Activated CD4-positive, alpha-beta memory T cell treated with anti-CD3 and anti-CD28 coated beads for 36 hours (primary cell): ENCODE measurements around the gene MFGE8. TPM values are rescaled to one million over a fixed set of nuclear protein-coding genes. Genes with fewer than 3 reads are reported as not detected.

Experiments used
- CTCF ChIA-PET: fragments of 350-600 bp; sonication (Branson Sonifier 250); formaldehyde crosslinking; loops from one replicate; lab custom pipeline; 2021; ENCODE audit warnings: antibody characterized with exemption, inconsistent platforms; lab: Charles Lee
- POLR2A ChIA-PET: fragments of 350-600 bp; sonication (Branson Sonifier 250); formaldehyde crosslinking; loops from one replicate; lab custom pipeline; 2021; ENCODE audit warnings: antibody characterized with exemption; lab: Charles Lee
- DNase-seq: peaks from one replicate; pipeline ENCODE4 v3.0.0-alpha.2; 2020
- H3K27ac Mint-ChIP-seq: one replicate; pipeline ENCODE4 v1.8.0; 2021; ENCODE audit warnings: mixed read lengths
- H3K27me3 Mint-ChIP-seq: one replicate; pipeline ENCODE4 v1.8.0; 2021; ENCODE audit warnings: mixed read lengths
- H3K36me3 Mint-ChIP-seq: one replicate; pipeline ENCODE4 v1.8.0; 2021; ENCODE audit warnings: mixed read lengths
- H3K4me1 Mint-ChIP-seq: one replicate; pipeline ENCODE4 v1.8.0; 2021; ENCODE audit warnings: low read depth, mixed read lengths
- H3K4me3 Mint-ChIP-seq: one replicate; pipeline ENCODE4 v1.8.0; 2021; ENCODE audit warnings: mild to moderate bottlenecking, mixed read lengths
- H3K9me3 Mint-ChIP-seq: one replicate; pipeline ENCODE4 v1.8.0; 2021; ENCODE audit warnings: mixed read lengths
- intact Hi-C: fragments of 100-400 bp; cut with micrococcal nuclease; formaldehyde crosslinking; loops from one replicate; pipeline ENCODE4 v1.15.1; 2023
- total RNA-seq, 2 experiments: library from RNA; stranded (reverse); gene quantifications; one replicate each; pipeline ENCODE4 v1.2.3, GENCODE V29; 2021

The MFGE8 gene, protein sequence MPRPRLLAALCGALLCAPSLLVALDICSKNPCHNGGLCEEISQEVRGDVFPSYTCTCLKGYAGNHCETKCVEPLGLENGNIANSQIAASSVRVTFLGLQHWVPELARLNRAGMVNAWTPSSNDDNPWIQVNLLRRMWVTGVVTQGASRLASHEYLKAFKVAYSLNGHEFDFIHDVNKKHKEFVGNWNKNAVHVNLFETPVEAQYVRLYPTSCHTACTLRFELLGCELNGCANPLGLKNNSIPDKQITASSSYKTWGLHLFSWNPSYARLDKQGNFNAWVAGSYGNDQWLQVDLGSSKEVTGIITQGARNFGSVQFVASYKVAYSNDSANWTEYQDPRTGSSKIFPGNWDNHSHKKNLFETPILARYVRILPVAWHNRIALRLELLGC
- 10 to 100 TPM; 13.7 to 16.4 TPM for total RNA-seq

DNA sequence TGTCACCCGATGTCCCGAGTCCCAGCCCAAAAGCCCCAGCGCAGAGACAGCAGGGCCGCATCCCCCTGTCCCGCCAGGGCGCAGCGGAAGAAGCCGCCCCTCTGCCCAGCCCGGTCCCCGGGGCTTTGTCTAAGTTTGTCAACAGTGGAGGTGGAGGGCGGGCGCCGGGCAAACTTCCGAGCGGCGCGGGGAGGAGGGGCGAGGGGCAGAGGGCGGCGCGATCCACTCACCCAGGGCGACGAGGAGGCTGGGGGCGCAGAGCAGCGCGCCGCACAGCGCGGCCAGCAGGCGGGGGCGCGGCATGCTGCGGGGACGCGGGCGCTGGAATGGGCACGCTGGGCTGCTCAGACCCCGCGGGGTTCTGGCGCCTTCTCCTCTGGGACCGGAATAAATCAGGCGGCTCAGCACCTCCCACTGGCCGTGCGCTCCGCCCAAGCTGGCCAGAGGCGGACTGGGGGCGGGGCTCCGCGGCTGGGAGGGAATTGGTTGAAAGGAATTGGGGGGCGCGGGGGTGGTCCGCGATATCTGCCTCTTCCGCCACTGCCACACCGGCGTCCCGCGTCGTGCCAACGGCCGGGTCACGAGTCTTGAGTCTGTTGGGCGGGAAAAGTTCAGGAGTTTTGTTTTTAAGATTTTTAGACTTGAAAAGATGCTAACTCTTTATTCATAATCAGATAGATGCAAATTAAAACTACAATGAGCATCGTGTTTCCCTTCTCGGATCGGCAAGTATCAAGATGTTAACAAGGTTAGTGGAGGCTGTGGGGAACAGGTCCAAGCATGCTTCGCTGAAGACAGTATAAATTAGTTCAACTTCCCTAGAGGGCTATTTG, at the start of gene MFGE8:
Gene MFGE8, minus strand, starts transcription at position 363 of the 833 bp plus-strand sequence. Its CDS starts 60 bp downstream, at position 303.
- intact Hi-C loops, result loop anchor here (10.0 kb wide), 1 partner anchor 422 kb away; the partner anchor contains the start of gene POLG
- Mint-ChIP-seq H3K4me3 (peak within 1 kb of the TSS; percentile 76), H3K27ac (peak within 1 kb of the TSS; percentile 42), H3K9me3 (no peaks in the 10 kb centered on the region), H3K27me3 (peaks cover 2% of the 10 kb centered on the region), H3K36me3 (no peaks in the 10 kb centered on the region), H3K4me1 (peaks cover 17% of the 10 kb centered on the region)
- CTCF ChIA-PET, result interaction anchor here (1.5 kb wide), 1 partner anchor 8 kb away, joined by 10 read pairs; no protein-coding TSS in a partner anchor
- POLR2A ChIA-PET, result no interaction called here
- DNase-seq, result peak; percentile 78

DNA sequence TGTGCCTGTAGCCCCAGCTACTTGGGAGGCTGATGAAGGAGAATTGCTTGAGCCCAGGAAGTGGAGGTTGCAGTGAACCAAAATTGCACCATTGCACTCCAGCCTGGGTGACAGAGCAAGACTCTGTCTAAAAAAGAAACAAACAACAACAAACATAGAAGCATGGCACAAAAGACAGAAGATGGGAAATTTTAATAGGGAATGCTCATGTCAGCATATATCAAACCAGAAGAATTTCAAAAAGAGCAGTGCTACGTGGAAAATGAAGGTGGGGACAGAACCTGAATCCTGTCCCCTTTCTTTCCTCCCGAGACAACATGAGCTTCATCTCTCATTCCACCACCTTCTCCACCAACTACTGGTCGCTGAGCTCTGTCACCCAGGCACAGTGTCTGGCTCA, 46.3 kb upstream of the MFGE8 start:
- Mint-ChIP-seq H3K9me3 (peaks cover 10% of the 10 kb centered on the region), H3K36me3 (no peaks in the 10 kb centered on the region), H3K27me3 (peaks cover 3% of the 10 kb centered on the region), H3K27ac (no peak overlapping the region), H3K4me1 (no peaks in the 10 kb centered on the region), H3K4me3 (no peak overlapping the region)
- CTCF ChIA-PET, result no interaction called here
- intact Hi-C loops, result no loop called here
- POLR2A ChIA-PET, result no interaction called here
- DNase-seq, result no peak

DNA sequence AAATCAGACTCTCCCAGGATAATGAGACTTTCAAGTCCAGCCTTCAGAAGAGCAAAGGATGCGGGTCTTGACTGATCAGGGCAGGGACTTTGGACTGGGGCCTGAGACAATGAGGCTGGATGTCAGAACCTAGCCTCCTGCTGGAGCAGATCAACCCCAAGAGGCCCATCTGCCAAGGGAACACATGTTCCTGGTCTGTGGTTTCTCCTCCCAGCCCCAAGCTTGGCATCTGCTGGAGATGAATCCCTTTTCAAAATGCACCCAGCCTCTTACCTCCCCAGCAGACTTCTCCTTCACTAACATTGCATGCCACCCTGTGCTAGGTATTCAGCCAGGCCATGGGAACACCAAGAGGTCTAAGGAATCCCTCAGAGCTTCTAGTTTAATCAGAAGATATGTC, 43.7 kb upstream of the MFGE8 start:
- DNase-seq, result no peak
- no peaks in the 10 kb centered on the region for H3K9me3 Mint-ChIP-seq
- no peaks in the 10 kb centered on the region for H3K4me1 Mint-ChIP-seq
- intact Hi-C loops, result no loop called here
- peaks cover 3% of the 10 kb centered on the region for H3K27me3 Mint-ChIP-seq
- no peak overlapping the region for H3K4me3 Mint-ChIP-seq
- POLR2A ChIA-PET, result no interaction called here
- H3K36me3 Mint-ChIP-seq, result no peaks in the 10 kb centered on the region
- no peak overlapping the region for H3K27ac Mint-ChIP-seq
- CTCF ChIA-PET, result interaction anchor here (0.9 kb wide), 1 partner anchor 52 kb away, joined by 3 read pairs; no protein-coding TSS in a partner anchor

DNA sequence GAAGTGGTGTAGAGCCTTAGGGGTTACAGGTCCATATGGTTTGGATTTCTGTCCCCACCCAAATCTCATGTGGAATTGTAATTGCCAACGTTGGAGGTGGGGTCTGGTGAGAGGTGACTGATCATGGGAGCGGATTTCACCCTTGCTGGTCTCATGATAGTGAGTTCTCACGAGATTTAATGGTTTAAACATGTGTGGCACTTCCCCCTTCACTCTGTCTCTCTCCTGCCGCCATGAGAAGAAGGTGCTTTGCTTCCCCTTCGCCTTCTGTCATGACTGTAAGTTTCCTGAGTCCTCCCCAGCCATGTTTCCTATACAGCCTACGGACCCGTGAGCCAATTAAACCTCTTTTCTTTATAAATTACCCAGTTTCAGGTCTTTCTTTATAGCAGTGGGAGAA, 43.1 kb upstream of the MFGE8 start:
- peaks cover 2% of the 10 kb centered on the region for H3K9me3 Mint-ChIP-seq
- intact Hi-C loops, result no loop called here
- ChIA-PET CTCF (interaction anchor here (0.6 kb wide), 1 partner anchor 690 kb away, joined by 3 read pairs; no protein-coding TSS in a partner anchor), POLR2A (no interaction called here)
- no peak overlapping the region for H3K4me3 Mint-ChIP-seq
- H3K36me3 Mint-ChIP-seq, result no peaks in the 10 kb centered on the region
- no peak overlapping the region for H3K27ac Mint-ChIP-seq
- DNase-seq, result no peak
- peaks cover 5% of the 10 kb centered on the region for H3K27me3 Mint-ChIP-seq
- no peaks in the 10 kb centered on the region for H3K4me1 Mint-ChIP-seq

DNA sequence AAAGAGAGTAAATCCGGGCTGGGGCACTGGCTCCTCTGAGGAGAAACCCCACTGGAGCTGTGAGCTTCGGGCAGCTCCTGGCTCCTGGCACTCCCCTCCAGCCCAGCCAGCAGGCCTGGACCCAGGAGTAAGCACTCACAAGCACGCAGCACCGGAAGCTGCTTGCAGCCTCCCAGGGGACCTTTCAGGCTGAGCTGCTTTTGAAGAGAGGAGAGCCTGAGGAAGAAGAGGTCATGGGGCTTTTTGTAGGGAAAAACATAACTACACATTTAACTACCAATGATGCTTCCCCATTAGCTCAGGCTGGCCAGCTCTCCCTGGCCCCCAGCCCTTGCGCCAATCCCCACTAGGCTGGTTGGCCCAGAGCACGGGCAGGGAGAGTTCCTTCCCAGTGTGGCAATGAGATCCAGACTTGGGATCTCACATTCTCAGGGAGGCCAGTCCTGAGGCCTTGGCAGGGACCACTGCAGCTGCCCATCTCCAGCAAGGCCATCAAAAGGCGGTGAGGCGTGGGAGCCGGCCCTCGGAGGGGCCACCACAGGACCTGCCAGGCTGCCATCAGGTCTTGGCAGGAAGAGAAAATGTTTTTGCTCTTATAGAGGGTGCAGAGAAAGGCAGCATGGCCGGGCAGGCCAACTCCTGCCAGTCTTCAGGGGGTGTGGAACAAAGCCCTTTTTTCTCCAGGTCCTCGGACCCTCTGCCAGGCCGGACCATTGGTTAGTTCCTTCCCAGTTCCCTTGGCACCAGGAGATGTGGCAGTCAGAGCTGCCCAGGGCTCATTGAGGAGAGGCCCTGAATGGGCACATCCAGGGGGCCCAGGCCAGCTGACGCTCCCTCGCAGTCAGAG, 41.5 kb upstream of the MFGE8 start:
- peaks cover 2% of the 10 kb centered on the region for H3K9me3 Mint-ChIP-seq
- intact Hi-C loops, result no loop called here
- H3K27me3 Mint-ChIP-seq, result peaks cover 5% of the 10 kb centered on the region
- ChIA-PET POLR2A (no interaction called here), CTCF (interaction anchor here (1.8 kb wide), 1 partner anchor 51 kb away, joined by 4 read pairs; no protein-coding TSS in a partner anchor)
- H3K27ac Mint-ChIP-seq, result no peak overlapping the region
- no peaks in the 10 kb centered on the region for H3K4me1 Mint-ChIP-seq
- no peak for DNase-seq
- H3K36me3 Mint-ChIP-seq, result no peaks in the 10 kb centered on the region
- no peak overlapping the region for H3K4me3 Mint-ChIP-seq

DNA sequence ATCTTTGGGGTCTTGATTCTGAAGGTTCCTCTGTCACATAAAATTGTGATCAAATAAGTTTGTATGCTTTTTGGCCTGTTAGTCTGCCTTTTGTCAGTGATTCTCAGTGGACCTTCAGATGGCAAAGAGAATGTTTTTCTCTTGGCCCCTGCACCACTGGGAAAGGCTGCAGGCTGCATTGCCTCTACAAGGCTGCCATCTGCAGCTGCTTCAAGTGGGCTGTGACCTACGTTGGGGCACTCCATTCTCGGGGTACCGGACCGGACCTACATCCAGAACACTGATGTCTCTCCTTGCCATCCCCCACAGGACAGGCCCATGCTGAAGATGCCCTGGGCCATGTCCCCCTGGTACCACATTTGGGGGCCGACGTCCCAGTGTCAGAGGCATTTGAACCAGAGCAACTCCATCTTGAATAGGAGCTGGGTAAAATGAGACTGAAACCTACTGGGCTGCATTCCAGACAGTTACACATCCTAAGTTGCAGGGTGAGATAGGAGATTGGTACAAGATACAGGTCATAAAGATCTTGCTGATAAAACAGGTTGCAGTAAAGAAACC, 37.5 kb upstream of the MFGE8 start:
- peaks cover 5% of the 10 kb centered on the region for H3K27me3 Mint-ChIP-seq
- H3K36me3 Mint-ChIP-seq, result no peaks in the 10 kb centered on the region
- intact Hi-C loops, result no loop called here
- no peaks in the 10 kb centered on the region for H3K4me1 Mint-ChIP-seq
- ChIA-PET POLR2A (no interaction called here), CTCF (no interaction called here)
- DNase-seq, result no peak
- H3K4me3 Mint-ChIP-seq, result no peak overlapping the region
- peaks cover 2% of the 10 kb centered on the region for H3K9me3 Mint-ChIP-seq
- no peak overlapping the region for H3K27ac Mint-ChIP-seq

DNA sequence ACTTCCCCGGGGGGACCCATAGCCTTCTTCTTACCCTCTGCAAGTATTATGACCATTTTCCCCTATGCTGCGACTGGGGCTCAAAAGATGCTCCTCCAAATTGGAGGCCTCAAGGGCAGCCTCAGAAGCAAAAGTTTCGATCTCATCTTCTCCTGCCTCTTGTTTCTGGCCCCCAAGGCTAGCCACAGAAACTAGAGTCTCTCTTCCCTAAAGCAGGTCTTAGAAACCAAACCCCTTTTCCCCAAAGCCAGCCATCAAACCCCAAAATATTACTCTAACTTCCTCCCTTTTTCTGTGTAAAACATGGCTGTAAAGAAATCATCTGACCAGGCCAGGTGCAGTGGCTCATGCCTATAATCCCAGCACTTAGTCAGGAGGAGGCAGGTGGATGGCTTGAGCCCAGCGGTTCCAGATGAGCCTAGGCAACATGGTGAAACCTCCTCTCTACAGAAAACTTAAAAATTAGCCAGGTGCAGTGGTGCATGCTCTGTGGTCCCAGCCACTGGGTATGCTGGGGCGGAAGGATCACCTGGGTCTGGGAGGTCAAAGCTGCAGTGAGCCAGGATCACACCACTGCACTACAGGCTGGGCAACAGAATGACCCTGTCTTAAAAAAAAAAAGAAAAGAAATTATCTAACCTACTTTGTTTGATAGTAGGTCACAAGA, 36.7 kb upstream of the MFGE8 start:
- CTCF ChIA-PET, result no interaction called here
- DNase-seq, result no peak
- POLR2A ChIA-PET, result no interaction called here
- Mint-ChIP-seq H3K4me3 (no peak overlapping the region), H3K27ac (no peak overlapping the region), H3K9me3 (peaks cover 2% of the 10 kb centered on the region), H3K36me3 (no peaks in the 10 kb centered on the region), H3K4me1 (no peaks in the 10 kb centered on the region), H3K27me3 (peaks cover 5% of the 10 kb centered on the region)
- intact Hi-C loops, result no loop called here

DNA sequence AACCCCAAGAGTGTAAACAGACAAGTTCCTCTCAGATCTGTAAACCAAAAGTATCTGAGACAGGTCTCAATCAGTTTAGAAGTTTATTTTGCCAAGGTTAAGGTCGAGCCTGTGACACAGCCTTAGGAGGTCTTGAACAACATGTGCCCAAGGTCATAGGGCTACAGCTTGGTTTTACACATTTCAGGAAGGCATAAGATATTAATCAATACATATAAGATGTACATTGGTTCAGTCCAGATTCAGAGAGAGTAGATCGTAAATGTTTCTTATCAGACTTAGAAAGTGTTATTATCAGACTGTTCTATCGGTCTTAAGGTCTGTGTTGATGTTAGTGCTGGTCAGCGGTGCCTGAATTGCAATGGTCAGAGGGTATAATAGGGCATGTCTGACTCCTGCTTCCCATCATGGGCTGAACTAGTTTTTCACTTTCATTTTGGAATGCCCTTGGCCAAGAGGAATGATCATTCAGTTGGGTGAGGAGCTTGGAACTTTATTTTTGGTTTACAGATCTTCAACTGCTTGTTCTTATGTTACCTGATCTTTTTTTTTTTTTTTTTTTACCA, 27.0 kb upstream of the MFGE8 start:
- POLR2A ChIA-PET, result no interaction called here
- no peaks in the 10 kb centered on the region for H3K9me3 Mint-ChIP-seq
- H3K27ac Mint-ChIP-seq, result no peak overlapping the region
- no peaks in the 10 kb centered on the region for H3K4me1 Mint-ChIP-seq
- intact Hi-C loops, result no loop called here
- no peak for DNase-seq
- peaks cover under 1% of the 10 kb centered on the region for H3K27me3 Mint-ChIP-seq
- no peaks in the 10 kb centered on the region for H3K36me3 Mint-ChIP-seq
- CTCF ChIA-PET, result interaction anchor here (0.5 to 2.6 kb wide), 2 partner anchors 35 to 98 kb away, joined by 3 to 9 read pairs; no protein-coding TSS in a partner anchor
- H3K4me3 Mint-ChIP-seq, result no peak overlapping the region

DNA sequence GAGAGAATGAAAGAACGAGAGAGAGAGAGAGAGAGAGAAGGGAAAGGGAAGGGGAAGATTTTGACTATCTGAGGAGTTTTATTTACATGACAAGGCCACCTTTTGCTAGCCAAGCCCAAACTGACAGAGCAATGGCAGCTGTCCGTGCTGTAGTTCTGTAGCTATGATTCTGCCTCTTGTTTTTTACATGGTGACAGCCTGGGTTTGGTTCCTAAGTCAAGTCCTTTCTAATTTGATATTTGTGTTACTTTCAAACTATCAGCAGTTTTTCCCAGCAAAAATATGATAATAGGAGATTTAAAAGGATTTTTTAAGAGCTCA, 26.3 kb upstream of the MFGE8 start:
- POLR2A ChIA-PET, result no interaction called here
- H3K9me3 Mint-ChIP-seq, result peaks cover 2% of the 10 kb centered on the region
- no peaks in the 10 kb centered on the region for H3K36me3 Mint-ChIP-seq
- H3K4me1 Mint-ChIP-seq, result no peaks in the 10 kb centered on the region
- peaks cover 4% of the 10 kb centered on the region for H3K27me3 Mint-ChIP-seq
- intact Hi-C loops, result no loop called here
- no peak overlapping the region for H3K27ac Mint-ChIP-seq
- no peak for DNase-seq
- no peak overlapping the region for H3K4me3 Mint-ChIP-seq
- CTCF ChIA-PET, result interaction anchor here (0.5 to 2.6 kb wide), 4 partner anchors 34 to 209 kb away, joined by 3 to 9 read pairs (median 4); no protein-coding TSS in a partner anchor

DNA sequence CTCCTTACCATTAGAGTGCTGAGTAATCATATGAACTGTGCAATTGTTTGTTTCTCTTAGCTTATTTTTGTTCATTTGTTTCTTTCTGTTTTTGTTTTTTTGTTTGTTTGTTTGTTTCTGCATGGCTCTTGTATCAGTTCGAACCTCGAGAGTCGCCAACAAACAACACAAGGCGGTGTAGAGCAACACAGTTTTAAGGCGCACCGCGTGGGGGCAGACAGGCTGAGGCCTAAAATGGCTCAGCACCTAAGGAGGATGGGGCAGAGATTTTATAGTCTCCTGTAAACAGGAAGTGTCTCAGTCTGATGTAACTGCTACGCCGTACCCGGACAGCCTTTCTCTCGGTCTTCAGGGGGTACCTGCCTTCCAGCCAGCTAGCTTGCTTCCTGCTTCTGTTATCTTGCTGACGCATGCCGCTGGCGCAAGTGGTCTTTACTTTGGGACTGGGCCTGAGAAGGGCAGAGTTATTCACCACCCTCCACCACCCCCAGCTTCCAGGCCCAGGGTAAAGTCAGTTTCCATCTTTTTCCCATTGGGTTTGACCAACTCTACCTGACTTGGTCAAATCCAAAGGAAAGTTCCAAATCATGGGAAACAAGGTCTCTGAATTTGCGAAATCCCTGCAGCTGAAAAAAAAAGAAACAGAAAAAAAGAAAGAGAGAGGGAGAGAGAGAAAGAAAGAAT, 25.8 kb upstream of the MFGE8 start:
- Mint-ChIP-seq H3K4me3 (no peak overlapping the region), H3K9me3 (peaks cover 6% of the 10 kb centered on the region)
- POLR2A ChIA-PET, result no interaction called here

More for the DNA sequence above, 25.8 kb upstream of the MFGE8 start:
- Mint-ChIP-seq H3K36me3 (peaks cover 3% of the 10 kb centered on the region), H3K4me1 (no peaks in the 10 kb centered on the region), H3K27ac (no peak overlapping the region), H3K27me3 (peaks cover 4% of the 10 kb centered on the region)
- intact Hi-C loops, result no loop called here
- CTCF ChIA-PET, result interaction anchor here (0.6 to 2.6 kb wide), 4 partner anchors 34 to 208 kb away, joined by 3 to 9 read pairs (median 4); no protein-coding TSS in a partner anchor
- no peak for DNase-seq
